Measurements from ENCODE around the gene FUOM.

DNA sequence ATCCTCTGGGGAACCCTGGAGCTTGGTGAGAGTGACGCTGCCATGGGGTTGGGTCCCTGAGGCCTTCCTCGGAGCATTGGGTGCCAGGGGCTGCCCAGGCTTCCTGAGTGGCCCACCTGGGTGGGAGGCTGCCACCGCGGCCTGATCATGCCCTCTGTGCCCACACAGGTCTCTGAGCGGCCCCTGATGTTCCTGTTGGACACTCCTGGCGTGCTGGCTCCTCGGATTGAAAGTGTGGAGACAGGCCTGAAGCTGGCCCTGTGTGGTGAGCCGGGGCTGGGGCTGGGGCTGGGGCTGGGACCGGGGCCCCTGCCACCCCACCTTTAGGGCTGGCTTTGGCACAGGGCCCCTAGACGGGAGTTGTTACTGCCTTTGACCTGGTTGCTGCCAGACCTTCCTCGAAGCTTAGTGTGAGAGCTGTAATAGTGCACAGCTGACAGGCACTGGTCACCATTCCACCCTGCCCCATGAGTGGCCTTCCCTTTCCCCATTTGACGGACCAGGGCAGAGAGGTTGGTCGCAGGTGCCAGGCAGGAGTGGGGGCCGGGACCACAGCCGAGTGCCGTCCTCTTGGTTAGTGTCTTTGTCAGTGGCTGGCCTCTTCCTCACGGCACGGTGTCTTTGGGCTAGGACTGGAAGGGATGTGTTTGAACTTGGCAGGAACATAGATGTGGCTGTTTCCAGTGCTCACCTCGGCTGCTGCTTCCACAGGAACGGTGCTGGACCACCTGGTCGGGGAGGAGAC, 44.3 kb upstream of the FUOM start:
- TF ChIP-seq, protein P1, sequence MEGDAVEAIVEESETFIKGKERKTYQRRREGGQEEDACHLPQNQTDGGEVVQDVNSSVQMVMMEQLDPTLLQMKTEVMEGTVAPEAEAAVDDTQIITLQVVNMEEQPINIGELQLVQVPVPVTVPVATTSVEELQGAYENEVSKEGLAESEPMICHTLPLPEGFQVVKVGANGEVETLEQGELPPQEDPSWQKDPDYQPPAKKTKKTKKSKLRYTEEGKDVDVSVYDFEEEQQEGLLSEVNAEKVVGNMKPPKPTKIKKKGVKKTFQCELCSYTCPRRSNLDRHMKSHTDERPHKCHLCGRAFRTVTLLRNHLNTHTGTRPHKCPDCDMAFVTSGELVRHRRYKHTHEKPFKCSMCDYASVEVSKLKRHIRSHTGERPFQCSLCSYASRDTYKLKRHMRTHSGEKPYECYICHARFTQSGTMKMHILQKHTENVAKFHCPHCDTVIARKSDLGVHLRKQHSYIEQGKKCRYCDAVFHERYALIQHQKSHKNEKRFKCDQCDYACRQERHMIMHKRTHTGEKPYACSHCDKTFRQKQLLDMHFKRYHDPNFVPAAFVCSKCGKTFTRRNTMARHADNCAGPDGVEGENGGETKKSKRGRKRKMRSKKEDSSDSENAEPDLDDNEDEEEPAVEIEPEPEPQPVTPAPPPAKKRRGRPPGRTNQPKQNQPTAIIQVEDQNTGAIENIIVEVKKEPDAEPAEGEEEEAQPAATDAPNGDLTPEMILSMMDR (conservative IDR thresholded peaks at IDR 0.05; ENCODE audit: low read depth, low read length): no peak
- TF ChIP-seq EZH2 (IDR thresholded peaks at IDR 0.05; ENCODE audit: borderline replicate concordance, low read depth, low read length, poor library complexity, severe bottlenecking): no peak

All from A673 (cell line).